WTC11 (cell line): ENCODE results near the gene CNTRL. TPM values are rescaled to one million over a fixed set of nuclear protein-coding genes. Genes with fewer than 3 reads are reported as not detected.

ENCODE experiments used
- ATAC-seq: fragments of 200-7000 bp; cut with Tn5 transposase; 2 replicates; pipeline ENCODE4 v1.10.0; 2021; ENCODE audit warnings: mild to moderate bottlenecking, moderate library complexity
- CTCF ChIA-PET: fragments of 300-600 bp; sonication (Branson Sonifier 250); formaldehyde crosslinking; loops from one replicate; lab custom pipeline; 2021; ENCODE audit warnings: antibody characterized with exemption; lab: Charles Lee
- POLR2A ChIA-PET: fragments of 350-600 bp; sonication (Branson Sonifier 250); formaldehyde crosslinking; loops from one replicate; lab custom pipeline; 2021; ENCODE audit warnings: antibody characterized with exemption; lab: Charles Lee
- DNase-seq: peaks from one replicate; pipeline ENCODE4 v3.0.0; 2021; ENCODE audit warnings: low spot score
- H3K27ac Mint-ChIP-seq: 2 replicates; pipeline ENCODE4 v1.8.0; 2021; ENCODE audit warnings: mixed read lengths
- H3K27me3 Mint-ChIP-seq: 2 replicates; pipeline ENCODE4 v1.8.0; 2021; ENCODE audit warnings: low read depth, mild to moderate bottlenecking, moderate library complexity, mixed read lengths
- H3K36me3 Mint-ChIP-seq: 2 replicates; pipeline ENCODE4 v1.8.0; 2021; ENCODE audit warnings: mixed read lengths
- H3K4me1 Mint-ChIP-seq: 2 replicates; pipeline ENCODE4 v1.8.0; 2022; ENCODE audit warnings: mixed read lengths
- H3K4me3 Mint-ChIP-seq: 2 replicates; pipeline ENCODE4 v1.8.0; 2021; ENCODE audit warnings: mild to moderate bottlenecking, moderate library complexity, mixed read lengths
- H3K9me3 Mint-ChIP-seq: 2 replicates; pipeline ENCODE4 v1.8.0; 2021; ENCODE audit warnings: mixed read lengths
- EMX1 ChIP-seq: fragments of 250-450 bp; sonication (Bioruptor Pico); IDR thresholded peaks from 2 replicates; pipeline ENCODE4 v1.8.0; 2021; ENCODE audit warnings: mild to moderate bottlenecking
- ESRRA ChIP-seq: sonication (generic); formaldehyde crosslinking; IDR thresholded peaks from 2 replicates; pipeline ENCODE4 v1.8.1; 2022; ENCODE audit warnings: mild to moderate bottlenecking, missing genetic modification reagents, borderline replicate concordance
- FOXK1 ChIP-seq: sonication (generic); formaldehyde crosslinking; IDR thresholded peaks from 2 replicates; pipeline ENCODE4 v1.8.0; 2022; ENCODE audit warnings: mild to moderate bottlenecking, moderate library complexity, missing genetic modification reagents
- GABPB1 ChIP-seq: sonication (generic); formaldehyde crosslinking; IDR thresholded peaks from 2 replicates; pipeline ENCODE4 v1.8.1; 2023; ENCODE audit warnings: mild to moderate bottlenecking, missing genetic modification reagents
- NFATC4 ChIP-seq: fragments of 250-450 bp; sonication (Bioruptor Pico); IDR thresholded peaks from 2 replicates; pipeline ENCODE4 v1.9.0; 2021; ENCODE audit warnings: mild to moderate bottlenecking
- NFYB ChIP-seq: sonication (generic); formaldehyde crosslinking; conservative IDR thresholded peaks from 2 replicates; pipeline ENCODE4 v1.8.0; 2022; ENCODE audit warnings: low read depth, missing genetic modification reagents
- NR1H2 ChIP-seq: sonication (generic); formaldehyde crosslinking; IDR thresholded peaks from 2 replicates; pipeline ENCODE4 v1.9.0; 2021; ENCODE audit warnings: mild to moderate bottlenecking, moderate library complexity, missing genetic modification reagents
- total RNA-seq: library from RNA; stranded (reverse); gene quantifications from 3 replicates; pipeline ENCODE4 v1.2.3, GENCODE V29; 2021
- TF ChIP-seq, protein P1 (sequence below): fragments of 250-450 bp; sonication (Bioruptor Pico); IDR thresholded peaks from 2 replicates; pipeline ENCODE4 v1.9.0; 2021; ENCODE audit warnings: mild to moderate bottlenecking
- TF ChIP-seq, protein P2 (sequence below): sonication (generic); formaldehyde crosslinking; IDR thresholded peaks from 2 replicates; pipeline ENCODE4 v1.8.0; 2023; ENCODE audit warnings: mild to moderate bottlenecking, missing genetic modification reagents
- TF ChIP-seq, protein P3 (sequence below): sonication (generic); formaldehyde crosslinking; IDR thresholded peaks from 2 replicates; pipeline ENCODE4 v1.8.0; 2022; ENCODE audit warnings: mild to moderate bottlenecking, missing genetic modification reagents
- TF ChIP-seq, protein P4 (sequence below): fragments of 200-600 bp; IDR thresholded peaks from 2 replicates; pipeline ENCODE4 v1.8.0; 2022; ENCODE audit warnings: antibody characterized with exemption
- TF ChIP-seq, protein P5 (sequence below): fragments of 250-450 bp; sonication (Bioruptor Pico); conservative IDR thresholded peaks from 2 replicates; pipeline ENCODE4 v1.9.0; 2021; ENCODE audit warnings: mild to moderate bottlenecking
- TF ChIP-seq, protein P6 (sequence below): sonication (generic); formaldehyde crosslinking; IDR thresholded peaks from 2 replicates; pipeline ENCODE4 v1.8.1; 2023; ENCODE audit warnings: mild to moderate bottlenecking, missing genetic modification reagents, borderline replicate concordance
- TF ChIP-seq, protein P7 (sequence below): sonication (generic); formaldehyde crosslinking; IDR thresholded peaks from 2 replicates; pipeline ENCODE4 v1.8.1; 2023; ENCODE audit warnings: mild to moderate bottlenecking, missing genetic modification reagents
- TF ChIP-seq, protein P8 (sequence below): sonication (generic); formaldehyde crosslinking; IDR thresholded peaks from 2 replicates; pipeline ENCODE4 v1.8.1; 2022; ENCODE audit warnings: mild to moderate bottlenecking, moderate library complexity, missing genetic modification reagents

The CNTRL gene
- total RNA-seq, 1 experiment from 2014 or later = 13.3 TPM

DNA sequence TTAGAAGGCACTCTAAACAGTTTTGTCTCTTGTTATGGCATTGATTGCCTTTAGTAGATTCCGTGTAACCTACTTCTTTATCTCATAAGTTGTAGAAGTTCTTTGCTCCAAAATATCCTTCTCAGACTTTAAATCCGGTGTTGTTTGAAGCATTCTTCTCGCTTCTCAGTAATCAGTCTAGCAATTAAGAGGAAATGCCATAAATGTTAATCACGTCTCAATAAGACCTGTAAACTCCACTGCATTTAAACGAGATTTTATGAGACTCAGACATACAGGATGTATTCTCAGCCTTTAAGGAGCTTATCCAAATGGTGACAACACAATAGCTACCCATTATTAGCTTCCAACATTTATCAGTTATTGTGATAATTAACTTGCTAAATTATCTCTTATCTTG, 16.9 kb upstream of the CNTRL start (continued):
- TF ChIP-seq, protein P1, sequence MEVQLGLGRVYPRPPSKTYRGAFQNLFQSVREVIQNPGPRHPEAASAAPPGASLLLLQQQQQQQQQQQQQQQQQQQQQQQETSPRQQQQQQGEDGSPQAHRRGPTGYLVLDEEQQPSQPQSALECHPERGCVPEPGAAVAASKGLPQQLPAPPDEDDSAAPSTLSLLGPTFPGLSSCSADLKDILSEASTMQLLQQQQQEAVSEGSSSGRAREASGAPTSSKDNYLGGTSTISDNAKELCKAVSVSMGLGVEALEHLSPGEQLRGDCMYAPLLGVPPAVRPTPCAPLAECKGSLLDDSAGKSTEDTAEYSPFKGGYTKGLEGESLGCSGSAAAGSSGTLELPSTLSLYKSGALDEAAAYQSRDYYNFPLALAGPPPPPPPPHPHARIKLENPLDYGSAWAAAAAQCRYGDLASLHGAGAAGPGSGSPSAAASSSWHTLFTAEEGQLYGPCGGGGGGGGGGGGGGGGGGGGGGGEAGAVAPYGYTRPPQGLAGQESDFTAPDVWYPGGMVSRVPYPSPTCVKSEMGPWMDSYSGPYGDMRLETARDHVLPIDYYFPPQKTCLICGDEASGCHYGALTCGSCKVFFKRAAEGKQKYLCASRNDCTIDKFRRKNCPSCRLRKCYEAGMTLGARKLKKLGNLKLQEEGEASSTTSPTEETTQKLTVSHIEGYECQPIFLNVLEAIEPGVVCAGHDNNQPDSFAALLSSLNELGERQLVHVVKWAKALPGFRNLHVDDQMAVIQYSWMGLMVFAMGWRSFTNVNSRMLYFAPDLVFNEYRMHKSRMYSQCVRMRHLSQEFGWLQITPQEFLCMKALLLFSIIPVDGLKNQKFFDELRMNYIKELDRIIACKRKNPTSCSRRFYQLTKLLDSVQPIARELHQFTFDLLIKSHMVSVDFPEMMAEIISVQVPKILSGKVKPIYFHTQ (CRISPR knock-in tag) = no peak
- TF ChIP-seq EMX1 (no peak), NFYB (CRISPR knock-in tag) (no peak), NFATC4 (CRISPR knock-in tag) (no peak), ESRRA (CRISPR knock-in tag) (no peak), GABPB1 (CRISPR knock-in tag) (no peak), FOXK1 (no peak)
- TF ChIP-seq, protein P2, sequence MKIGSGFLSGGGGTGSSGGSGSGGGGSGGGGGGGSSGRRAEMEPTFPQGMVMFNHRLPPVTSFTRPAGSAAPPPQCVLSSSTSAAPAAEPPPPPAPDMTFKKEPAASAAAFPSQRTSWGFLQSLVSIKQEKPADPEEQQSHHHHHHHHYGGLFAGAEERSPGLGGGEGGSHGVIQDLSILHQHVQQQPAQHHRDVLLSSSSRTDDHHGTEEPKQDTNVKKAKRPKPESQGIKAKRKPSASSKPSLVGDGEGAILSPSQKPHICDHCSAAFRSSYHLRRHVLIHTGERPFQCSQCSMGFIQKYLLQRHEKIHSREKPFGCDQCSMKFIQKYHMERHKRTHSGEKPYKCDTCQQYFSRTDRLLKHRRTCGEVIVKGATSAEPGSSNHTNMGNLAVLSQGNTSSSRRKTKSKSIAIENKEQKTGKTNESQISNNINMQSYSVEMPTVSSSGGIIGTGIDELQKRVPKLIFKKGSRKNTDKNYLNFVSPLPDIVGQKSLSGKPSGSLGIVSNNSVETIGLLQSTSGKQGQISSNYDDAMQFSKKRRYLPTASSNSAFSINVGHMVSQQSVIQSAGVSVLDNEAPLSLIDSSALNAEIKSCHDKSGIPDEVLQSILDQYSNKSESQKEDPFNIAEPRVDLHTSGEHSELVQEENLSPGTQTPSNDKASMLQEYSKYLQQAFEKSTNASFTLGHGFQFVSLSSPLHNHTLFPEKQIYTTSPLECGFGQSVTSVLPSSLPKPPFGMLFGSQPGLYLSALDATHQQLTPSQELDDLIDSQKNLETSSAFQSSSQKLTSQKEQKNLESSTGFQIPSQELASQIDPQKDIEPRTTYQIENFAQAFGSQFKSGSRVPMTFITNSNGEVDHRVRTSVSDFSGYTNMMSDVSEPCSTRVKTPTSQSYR = no peak
- TF ChIP-seq, protein P3, sequence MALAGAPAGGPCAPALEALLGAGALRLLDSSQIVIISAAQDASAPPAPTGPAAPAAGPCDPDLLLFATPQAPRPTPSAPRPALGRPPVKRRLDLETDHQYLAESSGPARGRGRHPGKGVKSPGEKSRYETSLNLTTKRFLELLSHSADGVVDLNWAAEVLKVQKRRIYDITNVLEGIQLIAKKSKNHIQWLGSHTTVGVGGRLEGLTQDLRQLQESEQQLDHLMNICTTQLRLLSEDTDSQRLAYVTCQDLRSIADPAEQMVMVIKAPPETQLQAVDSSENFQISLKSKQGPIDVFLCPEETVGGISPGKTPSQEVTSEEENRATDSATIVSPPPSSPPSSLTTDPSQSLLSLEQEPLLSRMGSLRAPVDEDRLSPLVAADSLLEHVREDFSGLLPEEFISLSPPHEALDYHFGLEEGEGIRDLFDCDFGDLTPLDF (CRISPR knock-in tag) = no peak
- TF ChIP-seq, all 79 proteins: peak for 0

DNA sequence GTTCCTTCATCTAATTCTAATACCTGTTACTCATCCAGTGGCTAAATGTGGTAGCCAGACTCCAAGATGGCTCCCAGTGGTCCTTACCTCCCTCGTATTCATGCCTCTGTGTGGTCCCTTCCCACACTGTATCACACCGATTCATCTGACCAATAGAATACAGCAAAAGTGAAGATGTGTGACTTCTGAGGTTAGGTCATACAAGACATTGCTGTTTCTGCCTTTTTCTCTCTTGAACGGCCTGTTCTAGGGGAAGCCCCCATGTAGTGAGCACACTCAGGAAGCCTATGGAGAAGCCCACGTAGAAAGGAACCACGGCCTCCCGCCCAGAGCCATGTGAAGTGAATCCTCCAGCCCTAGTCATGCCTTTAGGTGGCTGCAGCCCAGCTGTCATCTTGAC, 15.2 kb upstream of the CNTRL start:
- DNase-seq (no peak), ATAC-seq (no peak)
- ChIA-PET POLR2A (no interaction called here), CTCF (interaction anchor here (0.7 to 4.0 kb wide), 45 partner anchors 9 to 453 kb away, joined by 3 to 71 read pairs (median 4); partner anchors contain the start of genes C5, CNTRL and FBXW2)
- peaks cover 7% of the 10 kb centered on the region; the same call in 1 of the 2 replicates for H3K27me3 Mint-ChIP-seq
- no peaks in the 10 kb centered on the region for H3K4me1 Mint-ChIP-seq
- H3K27ac Mint-ChIP-seq = no peak overlapping the region
- H3K4me3 Mint-ChIP-seq = no peak overlapping the region
- H3K9me3 Mint-ChIP-seq = no peaks in the 10 kb centered on the region
- no peaks in the 10 kb centered on the region for H3K36me3 Mint-ChIP-seq
- TF ChIP-seq, protein P4, sequence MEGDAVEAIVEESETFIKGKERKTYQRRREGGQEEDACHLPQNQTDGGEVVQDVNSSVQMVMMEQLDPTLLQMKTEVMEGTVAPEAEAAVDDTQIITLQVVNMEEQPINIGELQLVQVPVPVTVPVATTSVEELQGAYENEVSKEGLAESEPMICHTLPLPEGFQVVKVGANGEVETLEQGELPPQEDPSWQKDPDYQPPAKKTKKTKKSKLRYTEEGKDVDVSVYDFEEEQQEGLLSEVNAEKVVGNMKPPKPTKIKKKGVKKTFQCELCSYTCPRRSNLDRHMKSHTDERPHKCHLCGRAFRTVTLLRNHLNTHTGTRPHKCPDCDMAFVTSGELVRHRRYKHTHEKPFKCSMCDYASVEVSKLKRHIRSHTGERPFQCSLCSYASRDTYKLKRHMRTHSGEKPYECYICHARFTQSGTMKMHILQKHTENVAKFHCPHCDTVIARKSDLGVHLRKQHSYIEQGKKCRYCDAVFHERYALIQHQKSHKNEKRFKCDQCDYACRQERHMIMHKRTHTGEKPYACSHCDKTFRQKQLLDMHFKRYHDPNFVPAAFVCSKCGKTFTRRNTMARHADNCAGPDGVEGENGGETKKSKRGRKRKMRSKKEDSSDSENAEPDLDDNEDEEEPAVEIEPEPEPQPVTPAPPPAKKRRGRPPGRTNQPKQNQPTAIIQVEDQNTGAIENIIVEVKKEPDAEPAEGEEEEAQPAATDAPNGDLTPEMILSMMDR = no peak
- TF ChIP-seq, protein P5, sequence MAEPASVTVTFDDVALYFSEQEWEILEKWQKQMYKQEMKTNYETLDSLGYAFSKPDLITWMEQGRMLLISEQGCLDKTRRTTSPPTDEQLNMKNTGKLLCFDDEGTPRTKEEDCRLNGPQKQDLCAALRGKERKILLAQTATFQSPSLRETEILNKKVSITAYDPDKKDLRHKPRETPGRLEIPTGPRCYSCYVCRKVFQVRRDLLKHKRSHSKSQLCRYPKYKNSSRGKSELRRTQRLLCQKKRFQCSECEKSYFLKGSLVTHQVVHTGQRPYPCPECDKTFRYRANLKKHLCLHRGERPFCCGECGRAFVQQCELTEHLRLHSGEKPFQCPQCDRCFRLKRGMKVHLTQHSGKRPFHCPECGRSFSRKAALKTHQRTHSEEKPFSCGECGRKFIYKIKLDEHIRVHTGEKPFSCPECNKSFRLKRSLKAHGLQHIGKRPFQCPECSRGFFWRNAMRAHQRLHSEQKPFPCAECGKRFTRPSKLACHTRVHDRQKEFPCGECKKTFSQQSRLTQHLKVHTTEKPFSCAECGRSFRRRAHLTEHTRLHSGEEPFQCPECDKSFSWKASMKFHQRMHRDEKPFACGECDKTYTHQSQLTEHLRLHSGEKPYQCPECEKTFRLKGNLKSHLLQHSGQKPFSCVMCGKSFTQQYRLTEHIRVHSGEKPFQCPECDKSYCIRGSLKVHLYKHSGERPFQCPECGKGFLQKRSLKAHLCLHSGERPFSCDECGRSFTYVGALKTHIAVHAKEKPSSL (CRISPR knock-in tag) = no peak
- TF ChIP-seq, protein P6, sequence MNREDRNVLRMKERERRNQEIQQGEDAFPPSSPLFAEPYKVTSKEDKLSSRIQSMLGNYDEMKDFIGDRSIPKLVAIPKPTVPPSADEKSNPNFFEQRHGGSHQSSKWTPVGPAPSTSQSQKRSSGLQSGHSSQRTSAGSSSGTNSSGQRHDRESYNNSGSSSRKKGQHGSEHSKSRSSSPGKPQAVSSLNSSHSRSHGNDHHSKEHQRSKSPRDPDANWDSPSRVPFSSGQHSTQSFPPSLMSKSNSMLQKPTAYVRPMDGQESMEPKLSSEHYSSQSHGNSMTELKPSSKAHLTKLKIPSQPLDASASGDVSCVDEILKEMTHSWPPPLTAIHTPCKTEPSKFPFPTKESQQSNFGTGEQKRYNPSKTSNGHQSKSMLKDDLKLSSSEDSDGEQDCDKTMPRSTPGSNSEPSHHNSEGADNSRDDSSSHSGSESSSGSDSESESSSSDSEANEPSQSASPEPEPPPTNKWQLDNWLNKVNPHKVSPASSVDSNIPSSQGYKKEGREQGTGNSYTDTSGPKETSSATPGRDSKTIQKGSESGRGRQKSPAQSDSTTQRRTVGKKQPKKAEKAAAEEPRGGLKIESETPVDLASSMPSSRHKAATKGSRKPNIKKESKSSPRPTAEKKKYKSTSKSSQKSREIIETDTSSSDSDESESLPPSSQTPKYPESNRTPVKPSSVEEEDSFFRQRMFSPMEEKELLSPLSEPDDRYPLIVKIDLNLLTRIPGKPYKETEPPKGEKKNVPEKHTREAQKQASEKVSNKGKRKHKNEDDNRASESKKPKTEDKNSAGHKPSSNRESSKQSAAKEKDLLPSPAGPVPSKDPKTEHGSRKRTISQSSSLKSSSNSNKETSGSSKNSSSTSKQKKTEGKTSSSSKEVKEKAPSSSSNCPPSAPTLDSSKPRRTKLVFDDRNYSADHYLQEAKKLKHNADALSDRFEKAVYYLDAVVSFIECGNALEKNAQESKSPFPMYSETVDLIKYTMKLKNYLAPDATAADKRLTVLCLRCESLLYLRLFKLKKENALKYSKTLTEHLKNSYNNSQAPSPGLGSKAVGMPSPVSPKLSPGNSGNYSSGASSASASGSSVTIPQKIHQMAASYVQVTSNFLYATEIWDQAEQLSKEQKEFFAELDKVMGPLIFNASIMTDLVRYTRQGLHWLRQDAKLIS (CRISPR knock-in tag) = no peak
- TF ChIP-seq, protein P1 (CRISPR knock-in tag) = no peak
- TF ChIP-seq NR1H2 (no peak), FOXK1 (no peak)
- TF ChIP-seq, protein P7, sequence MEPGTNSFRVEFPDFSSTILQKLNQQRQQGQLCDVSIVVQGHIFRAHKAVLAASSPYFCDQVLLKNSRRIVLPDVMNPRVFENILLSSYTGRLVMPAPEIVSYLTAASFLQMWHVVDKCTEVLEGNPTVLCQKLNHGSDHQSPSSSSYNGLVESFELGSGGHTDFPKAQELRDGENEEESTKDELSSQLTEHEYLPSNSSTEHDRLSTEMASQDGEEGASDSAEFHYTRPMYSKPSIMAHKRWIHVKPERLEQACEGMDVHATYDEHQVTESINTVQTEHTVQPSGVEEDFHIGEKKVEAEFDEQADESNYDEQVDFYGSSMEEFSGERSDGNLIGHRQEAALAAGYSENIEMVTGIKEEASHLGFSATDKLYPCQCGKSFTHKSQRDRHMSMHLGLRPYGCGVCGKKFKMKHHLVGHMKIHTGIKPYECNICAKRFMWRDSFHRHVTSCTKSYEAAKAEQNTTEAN (CRISPR knock-in tag) = no peak
- TF ChIP-seq, protein P8, sequence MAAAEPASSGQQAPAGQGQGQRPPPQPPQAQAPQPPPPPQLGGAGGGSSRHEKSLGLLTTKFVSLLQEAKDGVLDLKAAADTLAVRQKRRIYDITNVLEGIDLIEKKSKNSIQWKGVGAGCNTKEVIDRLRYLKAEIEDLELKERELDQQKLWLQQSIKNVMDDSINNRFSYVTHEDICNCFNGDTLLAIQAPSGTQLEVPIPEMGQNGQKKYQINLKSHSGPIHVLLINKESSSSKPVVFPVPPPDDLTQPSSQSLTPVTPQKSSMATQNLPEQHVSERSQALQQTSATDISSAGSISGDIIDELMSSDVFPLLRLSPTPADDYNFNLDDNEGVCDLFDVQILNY (CRISPR knock-in tag) = no peak
